Naive thymus-derived CD8-positive, alpha-beta T cell (primary cell): Measurements from ENCODE around the gene SLC46A2. TPM values are rescaled to one million over a fixed set of nuclear protein-coding genes. Genes with fewer than 3 reads are reported as not detected.

Source experiments
- ATAC-seq, 2 donors: fragments of 150-1000 bp; cut with Tn5 transposase in 1 of 2; sonication (Bioruptor Pico), chemical (Tn5 transposase) in 1 of 2; 1 replicate in 1 of 2; 2 replicates in 1 of 2; pipeline ENCODE4 v1.10.0; 2021; ENCODE audit warnings: mild to moderate bottlenecking in 2 of 2, moderate library complexity in 2 of 2
- POLR2A ChIA-PET: fragments of 350-600 bp; sonication (Branson Sonifier 250); formaldehyde crosslinking; loops from one replicate; lab custom pipeline; 2021; ENCODE audit warnings: antibody characterized with exemption; lab: Charles Lee
- DNase-seq, 10 donors: peaks; one replicate each; pipeline versions ENCODE4 v3.0.0 to v3.0.0-alpha.2; 2020 to 2022
- H3K27ac Mint-ChIP-seq, 10 donors: one replicate each; pipeline ENCODE4 v1.8.0; 2020 to 2022; ENCODE audit warnings: mild to moderate bottlenecking in 10 of 10, mixed read lengths in 10 of 10, moderate library complexity in 4 of 10, inconsistent platforms in 1 of 10
- H3K27me3 Mint-ChIP-seq, 5 donors: one replicate each; pipeline ENCODE4 v1.8.0; 2021 to 2022; ENCODE audit warnings: mixed read lengths in 5 of 5
- H3K36me3 Mint-ChIP-seq, 3 donors: one replicate each; pipeline ENCODE4 v1.8.0; 2020 to 2022; ENCODE audit warnings: mixed read lengths in 3 of 3, mild to moderate bottlenecking in 2 of 3, inconsistent platforms in 1 of 3
- H3K4me1 Mint-ChIP-seq, 4 donors: one replicate each; pipeline ENCODE4 v1.8.0; 2021 to 2022; ENCODE audit warnings: mixed read lengths in 4 of 4
- H3K4me3 Mint-ChIP-seq, 10 donors: one replicate each; pipeline ENCODE4 v1.8.0; 2020 to 2022; ENCODE audit warnings: mild to moderate bottlenecking in 10 of 10, mixed read lengths in 10 of 10, moderate library complexity in 6 of 10, inconsistent platforms in 1 of 10
- H3K9me3 Mint-ChIP-seq, 9 donors: one replicate each; pipeline ENCODE4 v1.8.0; 2020 to 2022; ENCODE audit warnings: mixed read lengths in 9 of 9, mild to moderate bottlenecking in 3 of 9, inconsistent platforms in 1 of 9, moderate library complexity in 1 of 9
- polyA plus RNA-seq, 3 donors: library from polyadenylated mRNA; unstranded; fragments of 300-500 nt; fragmentation: Illumina TruSeq; gene quantifications; one replicate each; pipeline ENCODE4 v1.2.3, GENCODE V29; 2021
- total RNA-seq, 8 experiments: library from RNA in 2 of 8; stranded (reverse) in 2 of 8; gene quantifications; one replicate each; pipeline ENCODE4 v1.2.3 and lab custom pipeline; 2021 to 2026

SLC46A2 gene
- total and polyA plus RNA-seq, 5 experiments from 2014 or later = 0.11 TPM; not detected in 4

GRCh38 chr9:112881331-112881730 is 9.3 kb downstream of the SLC46A2 start:
- DNase-seq = no peak
- peaks cover 0 to 25% (median 17%) of the 10 kb centered on the region in 3 donors for H3K36me3 Mint-ChIP-seq
- POLR2A ChIA-PET = no interaction called here

GRCh38 chr9:112880650-112881049 is 10.0 kb downstream of the SLC46A2 start:
- POLR2A ChIA-PET = no interaction called here
- H3K9me3 Mint-ChIP-seq = no peaks in the 10 kb centered on the region

More at GRCh38 chr9:112881331-112881730, 9.3 kb downstream of the SLC46A2 start:
- no peak overlapping the region for H3K4me3 Mint-ChIP-seq
- no peaks in the 10 kb centered on the region for H3K9me3 Mint-ChIP-seq
- no peaks in the 10 kb centered on the region for H3K27me3 Mint-ChIP-seq
- H3K27ac Mint-ChIP-seq = peak overlapping the region in 1 of 10 donors; percentile 64
- no peak for ATAC-seq
- no peaks in the 10 kb centered on the region for H3K4me1 Mint-ChIP-seq

GRCh38 chr9:112878752-112879151 is 11.9 kb downstream of the SLC46A2 start:
- DNase-seq = no peak

More at GRCh38 chr9:112880650-112881049, 10.0 kb downstream of the SLC46A2 start:
- H3K4me3 Mint-ChIP-seq = no peak overlapping the region
- H3K4me1 Mint-ChIP-seq = no peaks in the 10 kb centered on the region
- H3K36me3 Mint-ChIP-seq = peaks cover 0 to 29% (median 22%) of the 10 kb centered on the region in 3 donors
- no peaks in the 10 kb centered on the region for H3K27me3 Mint-ChIP-seq
- DNase-seq (no peak), ATAC-seq (no peak)
- no peak overlapping the region for H3K27ac Mint-ChIP-seq

GRCh38 chr9:112873773-112874405 is 16.8 kb downstream of the SLC46A2 start:
- Mint-ChIP-seq H3K27me3 (no peaks in the 10 kb centered on the region), H3K27ac (peak overlapping the region in 3 of 10 donors; percentile 3 to 51 (median 39)), H3K4me1 (peaks cover 0 to 11% (median 2%) of the 10 kb centered on the region in 4 donors), H3K9me3 (no peaks in the 10 kb centered on the region), H3K4me3 (no peak overlapping the region), H3K36me3 (peaks cover 16 to 60% (median 40%) of the 10 kb centered on the region in 3 donors)
- POLR2A ChIA-PET = no interaction called here
- ATAC-seq (no peak), DNase-seq (no peak)

More at GRCh38 chr9:112878752-112879151, 11.9 kb downstream of the SLC46A2 start:
- POLR2A ChIA-PET = no interaction called here
- Mint-ChIP-seq H3K27me3 (no peaks in the 10 kb centered on the region), H3K9me3 (no peaks in the 10 kb centered on the region), H3K4me1 (peaks cover 0 to 2% (median 0%) of the 10 kb centered on the region in 4 donors), H3K27ac (no peak overlapping the region), H3K36me3 (peaks cover 0 to 40% (median 31%) of the 10 kb centered on the region in 3 donors), H3K4me3 (no peak overlapping the region)
- no peak for ATAC-seq

GRCh38 chr9:112872019-112872418 is 18.7 kb downstream of the SLC46A2 start:
- DNase-seq (no peak), ATAC-seq (no peak)
- Mint-ChIP-seq H3K36me3 (peaks cover 16 to 68% (median 49%) of the 10 kb centered on the region in 3 donors), H3K4me3 (no peak overlapping the region), H3K27ac (peak overlapping the region in 1 of 10 donors; percentile 35), H3K27me3 (no peaks in the 10 kb centered on the region), H3K9me3 (no peaks in the 10 kb centered on the region), H3K4me1 (peaks cover 0 to 15% (median 3%) of the 10 kb centered on the region in 4 donors)
- POLR2A ChIA-PET = no interaction called here

- Mint-ChIP-seq H3K9me3 (no peaks in the 10 kb centered on the region), H3K4me1 (peaks cover 0 to 15% (median 4%) of the 10 kb centered on the region in 4 donors), H3K36me3 (peaks cover 16 to 66% (median 41%) of the 10 kb centered on the region in 3 donors), H3K27ac (no peak overlapping the region), H3K4me3 (no peak overlapping the region), H3K27me3 (no peaks in the 10 kb centered on the region)
- DNase-seq (no peak), ATAC-seq (no peak)
- POLR2A ChIA-PET = no interaction called here
These were observed 20.1 kb downstream of the SLC46A2 start for GRCh38 chr9:112870556-112870955.

- Mint-ChIP-seq H3K27me3 (no peaks in the 10 kb centered on the region), H3K36me3 (peaks cover 16 to 60% (median 35%) of the 10 kb centered on the region in 3 donors), H3K27ac (peak overlapping the region in 1 of 10 donors; percentile 19), H3K4me3 (no peak overlapping the region), H3K9me3 (no peaks in the 10 kb centered on the region), H3K4me1 (peaks cover 0 to 15% (median 3%) of the 10 kb centered on the region in 4 donors)
- no peak for ATAC-seq
- POLR2A ChIA-PET = no interaction called here
- no peak for DNase-seq
These were observed 20.8 kb downstream of the SLC46A2 start for GRCh38 chr9:112869917-112870316.

GRCh38 chr9:112869041-112869529 is 21.6 kb downstream of the SLC46A2 start:
- Mint-ChIP-seq H3K27me3 (no peaks in the 10 kb centered on the region), H3K4me3 (no peak overlapping the region), H3K27ac (no peak overlapping the region), H3K9me3 (no peaks in the 10 kb centered on the region), H3K4me1 (peaks cover 0 to 15% (median 3%) of the 10 kb centered on the region in 4 donors), H3K36me3 (peaks cover 16 to 57% (median 33%) of the 10 kb centered on the region in 3 donors)
- POLR2A ChIA-PET = interaction anchor here (0.6 kb wide), 1 partner anchor 785 kb away, joined by 4 read pairs; no protein-coding TSS in a partner anchor
- ATAC-seq (no peak), DNase-seq (no peak)

GRCh38 chr9:112868461-112868860 is 22.2 kb downstream of the SLC46A2 start:
- DNase-seq (no peak), ATAC-seq (no peak)
- Mint-ChIP-seq H3K4me3 (no peak overlapping the region), H3K4me1 (peaks cover under 1 to 22% (median 6%) of the 10 kb centered on the region in 4 donors), H3K9me3 (no peaks in the 10 kb centered on the region), H3K27me3 (no peaks in the 10 kb centered on the region), H3K27ac (no peak overlapping the region), H3K36me3 (peaks cover 16 to 62% (median 37%) of the 10 kb centered on the region in 3 donors)
- POLR2A ChIA-PET = no interaction called here

GRCh38 chr9:112867275-112867991 is 23.2 kb downstream of the SLC46A2 start:
- H3K36me3 Mint-ChIP-seq = peaks cover 16 to 63% (median 38%) of the 10 kb centered on the region in 3 donors
- H3K27me3 Mint-ChIP-seq = no peaks in the 10 kb centered on the region
- H3K9me3 Mint-ChIP-seq = no peaks in the 10 kb centered on the region
- POLR2A ChIA-PET = no interaction called here
- H3K4me3 Mint-ChIP-seq = no peak overlapping the region
- peaks cover 6 to 32% (median 8%) of the 10 kb centered on the region in 4 donors for H3K4me1 Mint-ChIP-seq
- no peak for ATAC-seq
- DNase-seq = no peak
- H3K27ac Mint-ChIP-seq = peak overlapping the region in 4 of 10 donors; percentile 3 to 36 (median 25)

- H3K4me3 Mint-ChIP-seq = no peak overlapping the region
- H3K36me3 Mint-ChIP-seq = peaks cover 16 to 63% (median 38%) of the 10 kb centered on the region in 3 donors
- ATAC-seq = no peak
- H3K27me3 Mint-ChIP-seq = no peaks in the 10 kb centered on the region
- POLR2A ChIA-PET = no interaction called here
- DNase-seq = no peak
- peaks cover 6 to 32% (median 8%) of the 10 kb centered on the region in 4 donors for H3K4me1 Mint-ChIP-seq
- no peaks in the 10 kb centered on the region for H3K9me3 Mint-ChIP-seq
- H3K27ac Mint-ChIP-seq = no peak overlapping the region
These were observed 23.9 kb downstream of the SLC46A2 start for GRCh38 chr9:112866662-112867274.

GRCh38 chr9:112864982-112865381 is 25.7 kb downstream of the SLC46A2 start:
- DNase-seq (no peak), ATAC-seq (no peak)
- H3K9me3 Mint-ChIP-seq = no peaks in the 10 kb centered on the region
- peaks cover 7 to 39% (median 12%) of the 10 kb centered on the region in 4 donors for H3K4me1 Mint-ChIP-seq
- H3K36me3 Mint-ChIP-seq = peaks cover 9 to 52% (median 31%) of the 10 kb centered on the region in 3 donors
- peak overlapping the region in 2 of 10 donors; percentile 38 to 62 for H3K27ac Mint-ChIP-seq
- H3K27me3 Mint-ChIP-seq = no peaks in the 10 kb centered on the region
- peak overlapping the region in 1 of 10 donors; percentile 38 for H3K4me3 Mint-ChIP-seq
- POLR2A ChIA-PET = interaction anchor here (0.7 kb wide), 1 partner anchor 973 kb away, joined by 3 read pairs; no protein-coding TSS in a partner anchor
